ENCODE results near the gene SIGLEC6.
"Not testable (repeated sequence)": the region's sequence is repeated elsewhere in the genome, so short reads cannot be mapped to it uniquely, and the experiment has no call there.

Gene SIGLEC6

GRCh38 chr19:51508059-51508733, 23.3 kb downstream of the SIGLEC6 start:
- DNase-seq, result no peak

- no peak for DNase-seq
Measured at GRCh38 chr19:51507640-51508058, 23.8 kb downstream of the SIGLEC6 start.

- no peak for DNase-seq
Measured at GRCh38 chr19:51507192-51507591, 24.3 kb downstream of the SIGLEC6 start.

GRCh38 chr19:51505904-51506303, 25.6 kb downstream of the SIGLEC6 start:
- no peak for DNase-seq

DNA sequence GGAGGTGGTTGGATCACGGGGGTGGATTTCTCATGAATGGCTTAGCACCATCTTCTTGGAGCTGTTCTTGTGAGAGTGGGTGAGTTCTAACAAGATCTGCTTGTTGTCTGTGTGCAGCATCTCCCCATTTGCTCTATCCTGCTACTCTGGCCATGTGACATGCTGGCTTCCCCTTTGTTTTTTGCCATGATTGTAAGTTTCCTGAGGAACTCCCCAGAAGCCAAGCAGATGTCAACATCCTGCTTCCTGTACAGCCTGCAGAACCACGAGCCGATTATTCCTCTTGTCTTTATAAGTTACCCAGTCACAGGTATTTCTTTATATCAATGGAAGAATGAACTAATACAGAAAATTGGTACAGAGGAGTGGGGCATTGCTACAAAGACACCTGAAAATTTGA, 27.6 kb downstream of the SIGLEC6 start:
- DNase-seq, result no peak

GRCh38 chr19:51503286-51503817, 28.1 kb downstream of the SIGLEC6 start:
- DNase-seq, result no peak

- DNase-seq, result no peak
Measured at GRCh38 chr19:51501594-51502263, 29.7 kb downstream of the SIGLEC6 start, which contains the start of gene SIGLEC12. Gene SIGLEC12, minus strand, starts transcription at chr19:51501800. Its CDS starts 67 bp downstream, at chr19:51501733.

DNA sequence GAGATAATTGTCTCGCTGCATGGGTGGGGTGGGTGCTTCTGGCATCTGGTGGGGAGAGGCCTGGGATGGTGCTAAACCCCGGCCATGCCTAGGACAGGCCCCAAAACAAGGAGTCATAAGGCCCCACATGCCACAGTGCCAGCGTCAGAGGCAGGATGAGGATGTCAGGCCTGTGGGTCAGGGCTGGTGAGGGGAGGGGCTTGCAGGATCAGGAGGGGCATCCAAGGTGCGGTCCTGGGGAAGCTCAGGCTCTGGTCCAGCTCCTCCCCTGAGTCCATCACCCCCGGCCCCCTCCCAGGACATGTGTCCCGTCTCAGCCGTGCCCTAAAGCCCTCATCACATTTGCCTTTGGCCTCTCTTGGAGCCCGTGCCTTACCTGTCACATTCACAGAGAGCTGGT, 30.5 kb downstream of the SIGLEC6 start:
- not testable (repeated sequence) for DNase-seq

DNA sequence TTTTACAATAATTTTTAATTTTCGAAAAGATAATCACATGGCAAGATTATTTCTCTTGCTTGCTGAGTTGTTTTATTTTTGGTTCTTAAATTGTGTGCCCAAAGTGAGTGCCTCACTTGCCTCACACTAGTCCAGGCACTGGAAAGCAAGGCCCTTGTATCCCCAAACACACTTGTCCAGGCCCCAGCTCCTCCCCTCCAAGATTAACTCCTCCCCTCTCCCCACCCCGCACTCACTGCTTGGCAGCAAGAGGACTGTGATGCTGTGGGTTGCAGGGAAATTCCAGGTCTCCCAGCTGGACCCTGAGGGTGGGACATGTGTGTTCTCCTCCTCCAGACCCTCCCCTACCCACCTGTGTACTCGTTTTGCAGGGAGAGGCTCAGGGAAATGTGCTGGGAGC, 33.8 kb downstream of the SIGLEC6 start:
- DNase-seq, result no peak

DNA sequence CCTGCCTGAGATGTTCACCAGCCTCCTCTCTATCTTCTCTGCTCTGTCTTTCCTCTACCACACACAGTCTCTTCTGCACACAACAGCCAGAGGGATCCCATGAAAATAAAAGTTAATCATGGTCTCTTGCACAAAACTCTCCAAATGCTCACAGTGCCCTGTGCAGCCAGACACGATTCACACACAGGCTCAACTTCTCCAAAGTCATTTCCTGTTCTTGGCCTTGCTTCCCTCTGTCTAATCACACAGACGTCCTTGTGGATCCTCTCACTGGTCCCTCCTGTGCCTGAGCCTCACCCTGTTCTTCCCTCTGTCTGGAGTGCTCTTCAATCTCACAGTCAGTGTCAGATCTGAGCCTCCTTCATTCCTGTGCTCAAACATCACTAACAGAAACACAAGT, 37.7 kb downstream of the SIGLEC6 start:
- DNase-seq, result no peak

DNA sequence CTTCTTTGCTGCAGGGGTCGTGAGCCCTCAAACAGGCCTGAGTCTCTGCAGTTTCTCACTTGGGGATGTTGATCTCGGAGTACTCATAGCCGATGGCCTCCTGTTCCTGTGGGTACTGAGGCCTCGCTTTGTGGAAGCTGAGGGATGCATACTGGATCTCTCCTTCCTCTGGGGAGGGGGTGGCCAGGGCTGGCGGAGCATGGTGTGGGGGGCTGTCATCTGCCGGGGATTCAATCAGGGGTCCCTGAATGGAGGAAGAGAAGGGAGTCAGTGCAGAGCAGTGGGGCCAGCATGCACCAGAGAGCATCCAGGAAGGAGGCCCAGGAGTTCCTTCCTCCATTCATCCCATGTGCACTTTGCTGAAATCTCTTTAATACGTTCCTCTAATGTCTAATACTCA, 39.9 kb downstream of the SIGLEC6 start:
- no peak for DNase-seq

DNA sequence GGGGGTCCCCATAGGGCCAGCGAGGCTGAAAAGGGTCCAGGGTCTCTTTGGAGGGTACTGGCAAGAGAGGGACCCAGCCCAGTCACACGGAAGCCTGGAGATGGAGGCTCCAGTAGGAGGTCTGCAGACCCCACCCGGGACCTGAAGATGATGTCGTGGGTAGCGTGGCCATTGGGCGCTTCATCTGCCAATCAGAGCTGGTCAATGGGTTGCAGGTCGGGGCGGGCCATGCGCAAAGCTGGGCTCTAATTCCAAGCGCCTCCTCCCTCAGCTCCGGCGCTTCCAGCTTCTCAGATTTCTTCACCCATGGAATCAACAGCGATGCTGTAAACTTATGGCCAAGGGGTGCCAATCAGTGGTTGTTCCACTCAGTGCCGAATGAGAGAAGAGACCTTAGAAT, 40.8 kb downstream of the SIGLEC6 start:
- no peak for DNase-seq

GRCh38 chr19:51489113-51489512, 42.4 kb downstream of the SIGLEC6 start:
- no peak for DNase-seq

DNA sequence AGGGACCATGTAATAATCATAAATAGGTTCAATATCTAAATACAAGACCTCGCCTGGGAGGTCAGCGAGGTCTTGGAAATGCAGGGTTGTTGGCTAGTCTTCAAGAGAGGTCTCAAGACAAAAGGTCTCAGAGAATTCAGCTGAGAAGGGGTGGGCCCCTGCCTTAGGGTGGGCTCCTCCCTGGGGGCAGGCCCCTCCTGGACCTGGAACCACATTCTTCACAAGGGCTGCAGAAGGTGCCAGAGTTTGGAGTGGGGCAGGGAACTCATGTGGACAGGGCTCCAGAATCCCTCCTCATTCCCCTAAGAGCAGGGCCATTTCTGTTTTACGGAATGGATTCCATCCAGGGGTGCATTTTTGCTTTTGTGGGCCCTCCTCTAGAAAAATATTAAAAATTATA, 43.0 kb downstream of the SIGLEC6 start:
- no peak for DNase-seq

DNA sequence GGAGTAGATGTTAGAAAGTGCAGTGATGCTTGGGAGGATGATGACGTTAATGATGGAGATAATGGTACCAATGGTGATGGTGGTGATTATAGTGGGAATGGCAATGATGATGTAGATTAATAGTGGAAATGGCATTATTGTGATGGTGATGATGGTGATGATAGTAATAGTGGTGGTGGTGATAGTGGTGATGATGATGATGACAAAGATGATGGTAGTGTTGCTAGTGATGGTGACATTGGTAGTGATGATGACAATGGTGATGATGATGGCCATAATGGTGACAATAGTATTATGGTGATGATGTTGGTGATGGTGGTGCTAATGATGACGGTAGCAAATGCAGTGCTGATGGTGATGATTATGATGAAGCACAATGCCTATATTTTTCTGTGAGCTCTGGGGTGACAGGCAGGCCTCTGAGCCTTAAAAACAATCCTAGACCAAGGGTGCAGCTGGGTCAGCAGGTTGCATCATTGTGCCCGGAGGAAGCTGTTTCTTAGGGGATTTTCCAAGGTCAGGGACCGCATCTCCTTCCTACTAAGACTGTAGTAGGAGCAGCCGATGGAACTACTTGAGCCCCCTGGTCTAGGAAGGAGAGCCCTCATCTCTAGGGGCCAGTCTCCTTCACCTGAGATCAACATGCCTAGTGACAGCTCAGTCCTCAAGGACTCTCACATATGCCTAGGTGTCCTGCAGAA, 45.4 kb downstream of the SIGLEC6 start:
- no peak for DNase-seq

DNA sequence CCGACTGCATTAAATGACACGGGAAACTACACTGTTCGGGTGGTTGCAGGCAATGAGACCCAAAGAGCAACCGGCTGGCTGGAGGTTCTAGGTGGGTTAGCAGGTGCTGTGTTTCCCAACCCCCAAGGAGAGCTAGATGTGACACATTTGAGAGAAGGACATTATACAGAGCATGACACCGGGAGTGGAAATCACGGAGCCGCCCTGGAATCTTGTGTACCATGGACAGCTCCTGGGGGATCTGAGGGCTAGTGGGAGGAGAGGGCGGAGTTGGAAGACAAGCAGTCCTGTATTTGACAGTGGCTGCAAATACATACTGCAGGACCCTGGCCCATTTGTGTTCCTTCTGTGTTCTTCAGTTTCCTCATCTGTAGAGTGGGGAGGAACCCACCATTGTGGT, 50.9 kb downstream of the SIGLEC6 start:
- no peak for DNase-seq

DNA sequence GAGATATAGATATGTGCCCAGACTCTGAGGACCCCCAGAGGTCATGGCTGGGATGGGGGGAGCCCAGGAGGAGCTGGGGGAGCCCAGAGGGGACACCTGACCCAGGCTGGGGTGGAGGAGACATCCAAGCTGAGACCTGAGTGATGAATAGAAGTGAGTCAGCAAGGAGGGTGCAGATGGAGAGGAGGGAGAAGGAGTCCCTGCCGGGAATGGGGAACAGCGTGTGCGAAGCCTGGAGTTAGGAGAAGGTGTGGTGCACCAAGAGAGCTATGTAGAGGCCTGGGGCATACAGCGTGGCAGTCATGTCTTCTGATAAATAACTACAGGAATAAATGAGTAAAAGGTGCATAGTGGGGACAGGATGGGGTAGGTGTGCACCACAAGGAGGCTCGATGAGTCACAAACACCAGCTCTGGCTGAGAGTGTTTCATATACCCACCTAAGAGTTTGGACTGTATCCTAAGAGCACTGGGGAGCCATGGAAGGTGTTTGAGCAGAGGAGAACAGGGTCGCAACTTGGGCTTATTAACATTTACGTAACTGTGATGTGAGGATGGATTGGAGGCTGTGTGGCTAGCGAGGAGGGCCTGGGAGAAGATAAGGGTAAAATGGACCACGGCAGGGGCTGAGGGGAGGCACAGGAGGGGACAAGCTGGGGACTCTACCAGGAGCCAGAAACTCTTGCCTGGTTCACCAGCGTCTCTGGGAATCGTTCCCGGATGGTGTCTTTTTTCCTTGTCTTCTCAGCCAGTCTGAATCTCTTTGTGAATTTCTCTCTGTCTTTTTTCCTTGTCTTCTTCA, 51.7 kb downstream of the SIGLEC6 start:
- DNase-seq, result no peak

DNA sequence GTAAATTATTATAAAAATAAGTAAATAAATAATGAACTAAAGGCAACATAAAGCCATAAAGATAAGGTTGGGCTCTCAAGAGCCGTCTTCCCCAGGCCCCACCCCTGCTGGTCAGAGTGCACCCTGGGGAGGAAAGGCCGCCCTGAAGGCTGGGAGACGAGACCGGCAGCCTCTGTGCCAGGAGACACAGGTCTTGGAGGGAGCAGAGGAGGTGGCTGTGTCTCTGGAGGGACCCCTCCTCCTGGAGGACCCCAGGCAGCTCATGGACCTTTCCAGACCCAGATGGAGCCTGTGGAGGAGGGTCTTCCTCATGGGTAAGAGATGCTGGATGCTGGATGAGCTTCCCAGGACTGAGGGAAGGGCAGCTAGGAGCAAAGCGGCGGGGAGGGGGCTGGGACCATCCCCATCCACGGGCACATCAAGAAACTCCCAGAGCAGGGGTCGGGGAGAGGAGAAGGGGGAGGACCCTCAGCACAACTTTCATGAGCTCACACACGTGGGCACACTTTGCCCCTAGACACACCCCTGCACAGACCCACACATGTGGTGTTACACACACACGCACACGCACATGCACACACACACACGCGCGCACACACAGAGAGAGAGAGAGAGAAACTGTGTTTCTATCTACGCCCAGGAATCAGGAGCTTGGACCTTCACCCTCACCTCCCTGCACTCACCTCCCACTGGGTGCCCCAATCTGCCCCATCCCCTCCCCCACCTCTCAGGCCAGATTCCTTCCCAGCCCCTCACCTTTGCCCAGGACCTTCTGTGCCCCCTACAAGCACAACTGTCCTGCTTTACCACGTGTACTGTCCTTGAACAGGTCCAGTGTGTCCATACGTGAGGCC, 52.9 kb downstream of the SIGLEC6 start, which contains the start of gene CEACAM18:
Gene CEACAM18 (plus strand): TSS at position 159 of the 854 bp plus-strand sequence.
- no peak for DNase-seq

GRCh38 chr19:51477344-51477743, 54.1 kb downstream of the SIGLEC6 start:
- DNase-seq, result no peak

GRCh38 chr19:51476164-51476563, 55.3 kb downstream of the SIGLEC6 start:
- DNase-seq, result no peak

DNA sequence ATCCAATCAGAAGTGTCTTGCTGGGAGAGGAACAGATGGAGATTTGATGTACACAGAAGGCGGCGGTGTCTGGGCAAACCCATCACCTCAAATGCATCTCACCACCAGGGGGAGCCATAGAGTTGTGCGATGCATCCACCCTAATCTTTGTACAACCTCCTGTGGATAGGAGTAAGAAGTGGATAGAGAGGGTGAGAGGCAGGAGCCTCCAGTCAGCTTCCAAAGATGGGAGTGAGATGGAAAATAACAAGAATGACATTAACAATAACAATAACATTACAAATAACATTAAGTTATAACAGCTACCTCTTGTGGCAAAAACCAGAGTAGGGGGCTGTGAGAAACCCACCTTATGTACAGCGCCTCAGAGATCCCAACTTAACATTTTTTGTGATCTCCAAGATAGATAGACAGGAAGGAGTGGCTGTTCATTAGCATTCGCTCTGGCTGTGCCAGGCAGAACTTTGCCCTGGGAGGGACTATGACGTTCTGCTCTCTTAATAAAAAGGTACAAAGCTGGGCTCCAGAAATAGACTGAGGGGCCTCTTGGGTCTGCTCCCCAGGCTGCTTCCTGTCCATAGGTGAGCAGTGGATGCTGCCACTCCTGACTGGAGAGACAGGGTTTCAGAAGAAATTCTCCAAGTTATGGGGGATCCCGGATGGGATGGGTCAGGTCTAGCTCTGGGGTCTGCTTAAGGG, 58.3 kb downstream of the SIGLEC6 start:
- peak; percentile 37 for DNase-seq
